ENCODE data around the gene PLK3.
A peak's percentile ranks its signal among the peaks of the same experiment; 100 is the strongest.
"Not testable (repeated sequence)": the region's sequence is repeated elsewhere in the genome, so short reads cannot be mapped to it uniquely, and the experiment has no call there.

PLK3 gene

GRCh38 chr1:44787506-44787905 lies 12.7 kb upstream of the PLK3 start:
- DNase-seq, result no peak

- DNase-seq, result no peak
Measured at GRCh38 chr1:44788120-44788860, 11.9 kb upstream of the PLK3 start, which contains the start of gene BEST4. BEST4 (minus strand) TSS chr1:44788170; CDS start chr1:44787705, 465 bp downstream.

- no peak for DNase-seq
Measured at GRCh38 chr1:44790968-44791801, 9.0 kb upstream of the PLK3 start.

- DNase-seq, result no peak
Measured at GRCh38 chr1:44792736-44793502, 7.3 kb upstream of the PLK3 start.

- DNase-seq, result not testable (repeated sequence)
Measured at GRCh38 chr1:44797886-44798285, 2.3 kb upstream of the PLK3 start.

GRCh38 chr1:44798481-44799365 lies 1.5 kb upstream of the PLK3 start:
- no peak for DNase-seq

GRCh38 chr1:44801491-44802305 lies 1.5 kb downstream of the PLK3 start:
- no peak for DNase-seq

- DNase-seq, result no peak
Measured at GRCh38 chr1:44802306-44803061, 2.3 kb downstream of the PLK3 start.

GRCh38 chr1:44803062-44803311 lies 2.8 kb downstream of the PLK3 start:
- no peak for DNase-seq

- no peak for DNase-seq
Measured at GRCh38 chr1:44803312-44804095, 3.3 kb downstream of the PLK3 start.

GRCh38 chr1:44805311-44806024 lies 5.3 kb downstream of the PLK3 start:
- no peak for DNase-seq

GRCh38 chr1:44806025-44806703 lies 6.0 kb downstream of the PLK3 start:
- no peak for DNase-seq

- no peak for DNase-seq
Measured at GRCh38 chr1:44806704-44807363, 6.7 kb downstream of the PLK3 start, which contains the start of gene DYNLT4. DYNLT4 (minus strand) TSS chr1:44807351; CDS start chr1:44806668, 683 bp downstream.

- DNase-seq, result peak; percentile 100
Measured at GRCh38 chr1:44807364-44808062, 7.3 kb downstream of the PLK3 start.

GRCh38 chr1:44808063-44808937 lies 8.1 kb downstream of the PLK3 start, which contains the start of gene BTBD19:
BTBD19 (plus strand) TSS chr1:44808523; CDS start chr1:44808821, 298 bp downstream.
- DNase-seq, result peak; percentile 93
